ENCODE measurements around the gene PLB1.

The PLB1 gene

DNA sequence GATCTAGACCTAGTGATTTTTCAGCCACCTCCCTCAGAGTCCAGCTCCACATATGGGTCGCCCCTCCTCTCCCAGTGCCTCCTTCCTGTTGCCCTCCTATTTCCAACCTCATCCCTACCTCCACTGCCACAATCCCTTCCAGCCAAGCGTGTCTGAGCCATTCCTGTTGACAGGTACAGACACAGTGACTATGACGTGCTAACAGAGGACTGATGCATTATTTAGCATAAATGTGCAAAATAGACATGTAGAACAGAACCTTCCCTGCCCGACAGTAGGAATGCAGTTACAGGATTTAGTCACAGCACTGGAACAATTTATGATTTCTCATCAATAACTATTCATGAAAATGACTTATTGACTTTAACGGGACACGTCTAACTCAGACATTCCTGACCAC lies 171.4 kb downstream of the PLB1 start:
- no peak for DNase-seq (ENCODE audit: low spot score)

DNA sequence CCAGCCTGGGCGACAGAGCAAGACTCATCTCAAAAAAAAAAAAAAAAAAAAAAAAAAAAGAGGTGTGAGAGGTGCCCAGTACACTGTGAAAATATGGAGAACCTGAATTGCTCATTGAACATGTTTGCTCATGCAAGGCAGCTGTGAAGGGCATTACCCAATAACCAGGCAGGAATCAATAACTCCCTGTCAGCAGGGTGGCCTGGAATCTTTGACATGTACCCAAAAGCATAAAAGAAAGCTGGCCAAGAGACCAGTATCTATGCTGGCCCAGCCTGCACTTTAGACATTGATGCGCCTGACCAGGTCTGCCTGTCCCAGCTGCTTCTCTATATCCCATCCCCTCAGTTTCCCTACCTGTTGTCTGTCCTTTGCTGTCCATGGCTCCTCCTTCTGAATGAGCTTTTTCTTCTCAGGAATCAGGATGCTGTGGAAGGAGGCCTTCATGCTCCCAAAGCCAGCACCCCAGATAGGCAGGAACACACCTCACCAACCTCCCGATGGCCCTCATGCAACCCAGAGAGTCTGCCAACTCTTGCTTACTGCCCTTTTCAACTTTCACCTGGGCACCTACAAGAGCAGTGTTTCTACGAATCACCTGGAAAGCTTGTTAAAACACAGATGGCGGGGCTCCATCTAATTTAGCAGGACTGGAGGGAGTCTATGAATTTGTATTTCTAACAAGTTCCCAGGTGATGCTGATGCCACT lies 172.4 kb downstream of the PLB1 start:
- DNase-seq (ENCODE audit: low spot score): no peak

DNA sequence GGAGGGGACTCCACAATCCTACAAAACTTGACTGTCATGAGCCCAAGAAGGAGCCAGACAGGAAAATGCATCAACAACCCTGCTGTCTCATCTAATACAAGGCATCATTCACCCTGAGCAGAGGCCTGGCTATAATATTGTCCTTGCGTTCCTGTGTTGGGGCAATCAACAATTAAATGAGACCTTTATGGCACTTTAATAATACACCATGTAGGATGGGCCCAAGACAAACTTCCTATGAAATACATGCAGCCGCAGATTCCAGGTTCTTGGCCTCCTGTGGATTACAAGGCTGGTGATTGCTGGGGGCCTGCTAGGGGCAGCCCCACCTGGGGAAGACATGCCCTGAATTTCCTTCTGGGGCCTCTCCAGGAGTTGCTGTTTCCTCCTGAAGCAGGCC lies 173.0 kb downstream of the PLB1 start:
- DNase-seq (ENCODE audit: low spot score): no peak

GRCh38 chr2:28670856-28671255 lies 175.0 kb downstream of the PLB1 start:
- no peak for DNase-seq (ENCODE audit: low spot score)

- DNase-seq (ENCODE audit: low spot score): no peak
These were observed 177.5 kb downstream of the PLB1 start for GRCh38 chr2:28673338-28673737.

GRCh38 chr2:28674062-28674712 lies 178.3 kb downstream of the PLB1 start:
- no peak for DNase-seq (ENCODE audit: low spot score)

DNA sequence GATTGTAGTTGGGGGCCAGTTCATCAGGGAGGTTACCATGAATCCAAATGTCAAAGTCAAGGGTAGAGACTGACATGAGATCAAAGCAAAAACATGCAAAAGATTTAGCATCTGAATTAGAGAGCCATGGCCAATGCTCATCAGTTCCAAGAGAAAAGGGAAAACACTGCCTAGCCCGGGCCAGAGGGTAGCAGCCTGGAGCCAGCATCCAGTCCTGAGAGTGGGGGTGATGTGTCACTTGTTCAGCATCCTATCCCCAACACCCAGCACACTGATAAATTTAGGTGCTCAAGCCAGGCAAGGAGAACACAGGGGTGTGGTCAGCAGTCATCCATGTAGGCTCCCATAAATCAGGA lies 178.8 kb downstream of the PLB1 start:
- DNase-seq (ENCODE audit: low spot score): no peak

- no peak for DNase-seq (ENCODE audit: low spot score)
These were observed 180.4 kb downstream of the PLB1 start for GRCh38 chr2:28676152-28676835.

- DNase-seq (ENCODE audit: low spot score): no peak
These were observed 182.5 kb downstream of the PLB1 start for GRCh38 chr2:28678175-28678855.

DNA sequence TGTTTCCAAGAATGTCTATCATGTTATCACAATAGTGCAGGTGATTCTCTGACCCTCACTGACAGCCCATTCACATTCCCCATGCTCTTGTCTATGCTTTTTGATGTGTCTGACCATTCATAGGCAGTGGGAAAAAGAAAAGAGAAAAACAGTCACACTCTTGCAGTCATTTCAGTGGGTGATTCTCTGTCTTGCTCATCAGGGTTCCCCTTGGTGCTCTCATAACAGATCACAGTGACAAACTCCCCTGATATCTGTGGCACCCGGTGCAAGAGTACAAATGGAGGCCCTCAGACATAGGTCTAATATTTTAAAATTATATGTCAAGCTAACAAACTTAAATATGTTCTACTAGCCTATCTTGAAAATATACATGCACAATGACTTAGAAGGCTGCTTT lies 183.1 kb downstream of the PLB1 start:
- no peak for DNase-seq (ENCODE audit: low spot score)

- no peak for DNase-seq (ENCODE audit: low spot score)
These were observed 184.8 kb downstream of the PLB1 start for GRCh38 chr2:28680657-28681056.

- DNase-seq (ENCODE audit: low spot score): no peak
These were observed 185.3 kb downstream of the PLB1 start for GRCh38 chr2:28681158-28681571.

DNA sequence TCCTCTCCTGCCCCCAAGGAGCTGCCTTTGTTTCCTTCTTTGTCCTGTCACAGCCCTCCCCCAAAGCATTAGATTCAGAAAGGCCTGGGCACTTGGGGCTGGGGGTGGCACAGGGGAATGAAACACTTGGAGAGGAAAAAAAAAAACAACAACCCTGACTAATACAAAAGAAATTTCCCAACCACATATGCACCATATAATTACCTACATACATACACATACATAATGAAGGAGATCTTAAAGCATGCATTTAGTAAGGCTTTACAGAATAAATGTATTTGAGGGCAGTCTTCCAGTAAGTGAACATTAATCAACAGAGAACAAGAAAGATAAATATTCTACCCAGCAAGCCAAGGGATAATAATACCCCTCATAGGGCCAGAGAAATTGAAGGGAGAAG lies 185.7 kb downstream of the PLB1 start:
- no peak for DNase-seq (ENCODE audit: low spot score)

DNA sequence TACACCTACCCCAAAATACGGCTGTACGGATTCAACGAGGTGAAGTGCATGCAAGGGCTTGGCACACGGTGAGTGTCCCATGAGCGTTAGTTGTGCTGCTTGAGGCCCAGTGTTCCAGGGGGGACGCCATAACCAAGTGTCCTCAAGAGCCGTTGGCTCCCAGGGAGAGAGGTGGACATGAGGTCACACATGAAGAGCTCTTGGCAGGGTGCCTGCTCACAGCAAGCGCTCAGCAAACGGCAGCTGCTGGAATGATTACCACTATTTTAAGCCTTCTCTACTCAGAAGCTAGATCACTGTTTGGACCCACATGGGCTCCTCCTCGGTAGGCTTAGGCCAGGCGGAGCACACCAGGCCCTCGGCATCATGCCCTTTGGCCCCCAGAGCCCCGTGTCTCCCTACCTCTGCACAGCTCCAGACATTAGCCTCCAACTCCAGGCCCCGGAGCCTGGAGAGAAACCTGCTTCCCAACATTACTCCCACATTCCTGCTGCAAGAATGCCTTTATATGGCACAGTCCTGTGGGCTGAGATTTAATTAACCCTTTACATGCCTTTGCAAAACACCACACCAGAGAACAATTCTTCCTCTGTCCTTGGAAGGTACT lies 187.3 kb downstream of the PLB1 start:
- DNase-seq (ENCODE audit: low spot score): peak; percentile 64

DNA sequence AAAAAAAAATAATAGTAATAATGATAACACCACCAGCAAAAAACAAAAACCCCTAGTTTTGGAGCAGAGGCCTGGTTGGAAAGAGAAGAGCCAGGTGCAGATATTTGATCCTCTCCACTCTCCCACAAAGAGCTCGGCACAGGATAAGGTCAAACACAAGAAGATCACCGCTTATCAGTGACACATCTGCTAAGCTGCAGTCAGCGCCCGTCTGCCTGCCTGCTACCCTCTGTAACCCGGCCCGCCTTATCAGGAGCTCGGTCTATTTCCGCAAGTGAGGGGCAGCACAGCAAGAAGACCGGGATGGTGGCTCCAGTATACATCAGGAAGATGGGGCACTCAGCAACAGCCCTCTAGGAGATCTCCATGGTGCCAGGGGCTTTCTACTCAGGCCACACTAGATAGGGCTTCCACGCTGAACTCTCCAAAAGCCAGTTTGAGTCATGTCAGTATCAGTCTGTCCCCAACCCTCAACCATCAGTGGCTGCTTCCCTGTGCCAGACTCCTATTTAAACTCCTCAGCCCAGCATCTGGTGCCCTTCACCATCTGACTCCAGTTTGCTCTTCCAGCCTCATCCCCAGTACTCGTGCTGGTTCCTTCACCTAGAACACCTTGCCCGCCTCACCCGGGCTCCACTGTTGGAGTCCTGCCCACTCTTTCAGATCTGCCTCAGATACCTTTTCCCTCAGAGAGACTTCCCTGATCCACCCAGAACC lies 188.4 kb downstream of the PLB1 start:
- no peak for DNase-seq (ENCODE audit: low spot score)

DNA sequence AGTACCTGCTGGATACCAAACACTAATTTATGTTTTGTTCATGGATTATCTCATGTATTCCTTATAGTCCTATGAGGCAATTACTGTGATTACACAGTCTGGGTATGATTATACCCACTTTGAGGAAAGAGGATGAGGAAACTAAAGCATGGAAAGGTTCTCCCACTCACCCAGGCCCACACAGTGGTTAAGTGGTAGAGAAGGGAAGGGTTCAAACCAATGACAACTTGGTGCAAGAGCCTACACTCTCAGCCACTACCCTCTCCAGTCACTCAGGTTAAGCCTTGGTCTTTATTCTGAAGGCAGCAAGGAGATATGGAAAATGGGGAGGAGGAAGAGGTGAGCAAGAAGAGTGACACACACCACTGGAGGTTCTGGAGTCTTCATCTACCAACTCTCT lies 191.3 kb downstream of the PLB1 start:
- DNase-seq (ENCODE audit: low spot score): no peak

DNA sequence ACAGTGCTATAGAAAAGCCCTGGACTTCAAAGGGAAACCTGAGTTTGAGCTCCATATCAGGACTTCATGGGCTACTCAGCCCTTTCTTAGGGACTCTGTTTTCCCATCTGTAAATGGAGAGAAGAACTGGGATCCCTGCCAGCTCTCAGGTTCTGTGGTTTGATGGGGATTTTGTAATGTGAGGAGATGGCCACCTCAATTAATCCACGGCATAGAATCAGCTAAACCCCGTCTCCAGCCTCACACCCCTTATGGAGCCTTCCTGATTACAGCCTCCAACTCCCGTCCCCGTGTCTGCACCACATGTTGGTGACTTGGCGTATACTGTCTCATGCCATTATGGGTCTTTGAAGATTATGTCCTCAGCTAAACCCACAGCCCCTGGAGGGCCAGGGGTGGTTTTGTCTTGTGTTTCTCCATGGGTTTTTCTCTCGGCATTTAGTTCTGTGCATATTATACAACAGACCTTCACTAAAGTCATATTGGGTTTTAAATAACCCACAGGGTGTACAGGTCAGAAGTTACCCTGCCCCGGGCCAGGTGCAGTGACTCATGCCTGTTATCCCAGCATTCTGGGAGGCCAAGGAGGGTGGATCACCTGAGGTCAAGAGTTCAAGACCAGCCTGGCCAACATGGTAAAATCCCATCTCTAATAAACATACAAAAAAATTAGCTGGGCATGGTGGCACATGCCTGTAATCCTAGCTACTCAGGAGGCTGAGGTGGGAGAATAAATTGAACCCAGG lies 192.0 kb downstream of the PLB1 start:
- no peak for DNase-seq (ENCODE audit: low spot score)

DNA sequence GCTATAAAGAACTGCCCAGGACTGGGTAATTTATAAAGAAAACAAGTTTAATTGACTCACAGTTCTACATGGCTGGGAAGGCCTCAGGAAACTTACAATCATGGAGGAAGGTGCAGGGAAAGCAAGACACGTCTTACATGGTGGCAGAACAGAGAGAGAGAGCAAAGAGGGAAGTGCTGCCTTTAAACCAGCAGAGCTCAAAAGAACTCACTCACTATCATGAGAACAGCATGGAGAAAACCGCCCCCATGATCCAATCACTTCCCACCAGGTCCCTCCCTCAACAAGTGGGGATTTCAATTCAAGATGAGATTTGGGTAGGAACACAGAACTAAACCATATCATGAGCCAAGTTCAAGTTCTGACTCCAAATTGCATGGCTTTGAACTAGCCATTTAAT lies 193.0 kb downstream of the PLB1 start:
- DNase-seq (ENCODE audit: low spot score): no peak

GRCh38 chr2:28689771-28690170 lies 193.9 kb downstream of the PLB1 start:
- no peak for DNase-seq (ENCODE audit: low spot score)

- DNase-seq (ENCODE audit: low spot score): no peak
These were observed 196.6 kb downstream of the PLB1 start for GRCh38 chr2:28692411-28692810.

DNA sequence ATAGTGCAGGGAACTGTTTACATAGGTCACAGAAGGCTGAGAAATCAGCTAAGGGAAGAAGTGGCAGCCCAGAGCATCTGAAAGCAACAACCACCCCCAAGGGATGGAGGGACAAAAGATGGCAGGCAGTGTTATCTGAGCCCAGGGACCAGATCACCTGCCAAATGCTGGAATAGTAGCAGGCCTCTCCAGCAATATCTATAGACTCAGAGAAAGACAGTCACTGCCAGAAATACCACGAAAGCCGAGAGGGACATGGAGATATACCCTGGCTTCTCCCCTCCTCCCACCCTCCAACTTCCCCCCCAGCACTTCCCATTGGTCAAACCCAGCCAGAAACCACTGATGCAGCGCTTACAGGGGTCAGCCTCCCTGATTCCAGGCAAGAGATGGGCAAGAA lies 197.4 kb downstream of the PLB1 start:
- DNase-seq (ENCODE audit: low spot score): no peak

All from AG08395 (cell line).